Activated T-cell treated with anti-CD3 and anti-CD28 coated beads for 4 hours (primary cell): Measurements from ENCODE around the gene TBX1.
"Not testable (repeated sequence)": the region's sequence is repeated elsewhere in the genome, so short reads cannot be mapped to it uniquely, and the experiment has no call there.

Source experiments
- DNase-seq: peaks from one replicate; pipeline ENCODE4 v3.0.0-alpha.2; 2020

Gene TBX1

GRCh38 chr22:19723232-19723982, 37.2 kb upstream of the TBX1 start, which contains the start of gene GP1BB:
Gene GP1BB, plus strand, starts transcription at chr22:19723539. Its CDS starts 31 bp downstream, at chr22:19723570.
- DNase-seq = no peak

DNA sequence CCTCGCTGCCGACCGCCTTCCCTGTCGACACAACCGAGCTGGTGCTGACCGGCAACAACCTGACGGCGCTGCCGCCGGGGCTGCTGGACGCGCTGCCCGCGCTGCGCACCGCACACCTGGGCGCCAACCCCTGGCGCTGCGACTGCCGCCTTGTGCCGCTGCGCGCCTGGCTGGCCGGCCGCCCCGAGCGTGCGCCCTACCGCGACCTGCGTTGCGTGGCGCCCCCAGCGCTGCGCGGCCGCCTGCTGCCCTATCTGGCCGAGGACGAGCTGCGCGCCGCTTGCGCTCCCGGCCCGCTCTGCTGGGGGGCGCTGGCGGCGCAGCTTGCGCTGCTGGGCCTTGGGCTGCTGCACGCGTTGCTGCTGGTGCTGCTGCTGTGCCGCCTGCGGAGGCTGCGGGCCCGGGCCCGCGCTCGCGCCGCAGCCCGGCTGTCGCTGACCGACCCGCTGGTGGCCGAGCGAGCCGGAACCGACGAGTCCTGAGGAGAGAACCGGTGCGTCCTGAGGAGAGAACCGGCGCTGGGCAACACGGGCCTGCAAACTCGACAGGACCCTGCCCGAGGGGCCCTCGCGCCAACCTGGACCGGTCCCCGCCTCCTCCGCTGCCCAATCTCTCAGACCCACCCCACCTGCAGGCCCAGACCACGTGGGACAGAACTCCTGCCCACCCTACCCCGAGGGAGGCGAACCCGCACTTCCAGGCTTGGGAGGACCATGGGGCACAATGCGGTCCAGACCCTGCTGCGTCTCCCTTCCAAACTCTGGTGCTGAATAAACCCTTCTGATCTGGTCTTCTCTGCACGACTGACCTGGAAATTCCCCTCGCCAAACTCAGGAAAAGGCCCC, 36.4 kb upstream of the TBX1 start:
- no peak for DNase-seq

- no peak for DNase-seq
Measured at GRCh38 chr22:19724927-19725661, 35.5 kb upstream of the TBX1 start.

GRCh38 chr22:19726064-19726788, 34.4 kb upstream of the TBX1 start:
- not testable (repeated sequence) for DNase-seq

- no peak for DNase-seq
Measured at GRCh38 chr22:19727310-19728150, 33.0 kb upstream of the TBX1 start.

GRCh38 chr22:19728271-19728670, 32.3 kb upstream of the TBX1 start:
- DNase-seq = no peak

DNA sequence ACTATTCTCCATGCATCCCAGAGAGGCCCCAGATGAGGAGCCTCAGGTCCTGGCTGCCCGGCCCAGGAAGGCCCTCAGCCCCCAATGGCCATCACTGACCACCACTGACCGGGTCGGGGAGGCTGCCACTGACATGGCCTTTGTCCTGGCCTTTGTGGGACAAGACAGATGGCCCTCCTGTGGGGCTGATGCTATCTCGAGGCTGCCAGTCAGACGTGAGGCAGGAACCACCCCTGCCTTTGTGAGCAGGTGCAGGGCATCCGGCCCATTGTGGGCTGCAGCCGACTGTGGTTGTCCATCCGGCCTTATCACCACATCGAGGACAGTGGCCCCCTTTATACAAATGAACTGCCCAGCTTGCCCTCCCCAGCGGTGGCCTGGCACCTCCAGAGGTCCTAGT, 31.7 kb upstream of the TBX1 start:
- no peak for DNase-seq

DNA sequence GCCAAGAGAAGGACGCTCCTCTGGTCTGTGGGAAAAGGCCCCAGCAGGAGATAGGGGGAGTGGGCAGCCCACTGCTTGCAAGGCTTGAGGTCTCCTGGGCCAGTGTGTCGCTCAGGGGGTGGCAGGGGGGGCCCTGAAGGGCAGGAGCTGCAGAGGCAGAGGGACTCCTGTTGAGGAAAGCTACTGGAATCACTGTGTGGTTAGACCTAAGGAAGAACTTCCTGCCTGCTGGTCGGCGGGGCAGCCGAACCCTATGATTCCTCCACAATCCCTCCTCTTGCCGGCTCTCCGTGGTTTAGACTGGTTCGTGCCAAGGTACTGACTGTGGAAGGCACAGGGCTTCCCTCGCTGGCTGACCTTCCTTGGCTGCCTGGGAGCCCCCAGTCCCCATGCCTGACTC, 31.1 kb upstream of the TBX1 start:
- no peak for DNase-seq

GRCh38 chr22:19730198-19730597, 30.4 kb upstream of the TBX1 start:
- DNase-seq = no peak

GRCh38 chr22:19730655-19731360, 29.8 kb upstream of the TBX1 start:
- DNase-seq = peak; percentile 84

DNA sequence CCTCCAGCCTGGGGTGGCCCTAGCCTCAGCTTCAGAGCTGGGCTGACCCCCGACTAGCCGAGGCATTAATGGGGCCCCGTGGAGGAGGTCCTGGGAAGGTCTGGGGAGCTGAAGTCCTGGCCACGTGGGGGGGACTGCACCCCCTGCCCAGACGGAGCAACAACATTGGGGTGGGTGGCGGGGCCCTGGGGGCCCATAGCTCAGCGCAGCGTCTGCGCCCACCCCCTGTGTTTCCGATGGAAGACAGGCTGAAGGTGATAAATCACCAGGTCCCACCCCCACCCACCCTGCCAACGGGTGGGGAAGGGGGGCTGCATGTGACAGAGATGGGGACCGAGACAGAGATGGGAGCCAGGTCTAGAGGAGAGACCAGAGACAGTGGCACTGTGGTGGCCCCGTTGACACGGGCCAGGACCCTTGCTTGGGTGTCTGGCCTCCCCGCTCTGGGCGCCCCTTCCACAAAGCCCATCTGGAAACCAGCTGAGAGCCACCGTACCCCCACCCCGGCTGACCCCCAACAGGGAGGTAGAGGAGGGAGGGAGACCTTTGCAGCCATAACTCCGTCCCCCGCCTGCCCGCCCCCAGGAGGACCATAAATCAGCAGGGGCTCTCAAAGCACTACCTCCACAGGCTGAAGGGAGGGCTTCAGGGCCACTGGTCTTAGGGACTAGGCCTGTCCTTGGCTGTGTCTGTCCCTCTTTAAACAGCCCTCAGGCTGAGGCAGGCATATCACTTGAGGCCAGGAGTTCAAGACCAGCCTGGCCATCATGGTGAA, 29.0 kb upstream of the TBX1 start:
- no peak for DNase-seq

GRCh38 chr22:19732403-19733113, 28.0 kb upstream of the TBX1 start:
- DNase-seq = no peak

GRCh38 chr22:19733755-19734154, 26.8 kb upstream of the TBX1 start:
- no peak for DNase-seq

GRCh38 chr22:19734163-19734562, 26.4 kb upstream of the TBX1 start:
- DNase-seq = no peak

DNA sequence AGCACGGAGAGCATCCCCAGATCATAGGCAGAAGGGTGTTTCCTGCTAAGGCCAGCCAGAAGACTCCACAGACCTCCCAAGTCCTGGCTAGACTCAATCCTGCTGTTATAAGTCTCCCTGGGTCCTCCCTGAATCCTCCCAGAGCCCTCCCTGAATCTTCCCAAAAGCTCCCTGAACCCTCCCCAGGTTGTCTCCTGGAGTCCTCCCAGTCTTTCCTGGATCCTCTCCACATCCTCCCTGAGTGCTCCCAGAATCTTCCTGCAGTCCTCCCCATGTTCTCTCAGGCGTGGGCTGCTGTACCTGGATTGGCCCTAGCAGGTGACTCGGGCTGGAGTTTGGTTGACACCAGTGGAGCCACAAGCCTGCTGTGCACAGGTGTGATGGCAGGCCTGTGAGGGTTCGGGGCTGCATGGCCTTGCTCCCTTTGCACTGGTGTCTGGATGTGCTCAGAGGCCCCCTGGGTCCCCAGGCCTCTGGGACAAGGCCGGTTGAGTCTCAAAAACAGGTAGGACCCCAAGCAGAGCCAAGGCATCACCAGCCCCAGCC, 25.7 kb upstream of the TBX1 start:
- no peak for DNase-seq

DNA sequence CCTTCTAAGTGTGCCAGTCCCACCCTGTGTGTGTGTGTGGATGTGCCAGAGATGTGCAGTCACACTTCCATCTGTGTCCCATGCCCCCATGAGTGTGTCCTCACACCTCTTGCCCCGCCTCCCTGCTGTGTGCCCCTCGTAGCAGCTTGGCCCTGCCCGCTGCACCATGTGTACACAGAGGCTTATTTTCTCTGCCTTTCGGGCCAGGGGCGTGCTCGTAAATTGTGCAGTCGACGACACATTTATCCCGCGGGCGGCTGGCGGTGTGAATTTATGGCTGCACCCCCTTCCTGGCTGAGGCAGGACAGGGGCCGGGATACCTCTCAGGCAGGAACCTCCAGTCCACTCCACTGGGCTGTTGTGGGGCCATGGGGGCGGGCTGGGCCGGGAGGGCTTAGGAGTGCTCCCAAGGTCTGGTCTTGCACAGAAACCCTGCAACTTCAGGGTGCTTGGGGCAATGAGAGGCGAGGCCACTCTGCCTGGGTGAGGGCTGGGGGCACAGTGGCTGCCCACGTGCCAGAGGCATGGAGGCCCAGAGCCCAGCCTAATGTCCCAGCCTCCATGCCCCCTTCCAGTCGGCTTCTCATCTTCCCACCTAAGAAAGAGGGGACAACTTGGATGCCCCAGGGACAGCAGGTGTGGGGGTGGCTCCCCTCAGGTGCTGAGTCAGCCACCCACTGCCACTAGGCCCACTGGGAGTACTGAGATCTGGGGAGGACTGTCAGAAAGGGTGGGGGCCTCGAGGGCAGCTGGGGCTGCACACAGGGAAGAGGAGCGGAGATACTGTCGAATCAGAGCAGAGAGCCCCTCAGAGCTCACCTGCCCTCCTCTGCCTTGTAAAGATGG, 24.7 kb upstream of the TBX1 start:
- DNase-seq = no peak

- no peak for DNase-seq
Measured at GRCh38 chr22:19737846-19738663, 22.5 kb upstream of the TBX1 start.
